Neutrophil (primary cell): ENCODE data around the gene ATXN7.

Experiments used
- H3K27ac ChIP-seq: fragments of 200-600 bp; sonication (generic); 2 replicates; pipeline ENCODE4 v1.5.1; 2016; ENCODE audit warnings: mild to moderate bottlenecking, moderate library complexity
- H3K27me3 ChIP-seq: fragments of 200-600 bp; sonication (generic); 2 replicates; pipeline ENCODE4 v1.6.0; 2016; ENCODE audit warnings: mild to moderate bottlenecking
- H3K36me3 ChIP-seq: fragments of 200-600 bp; sonication (generic); 2 replicates; pipeline ENCODE4 v1.5.1; 2017
- H3K4me1 ChIP-seq, 2 experiments: fragments of 200-600 bp in 1 of 2; sonication (generic) in 1 of 2; 1 replicate in 1 of 2; 2 replicates in 1 of 2; pipeline versions ENCODE4 v1.5.1 to v1.6.1; 2013 to 2016; ENCODE audit warnings: low read depth in 1 of 2, low read length in 1 of 2, mild to moderate bottlenecking in 1 of 2, moderate library complexity in 1 of 2; ENCODE audit not compliant: control insufficient read depth in 1 of 2, insufficient read depth in 1 of 2
- H3K4me3 ChIP-seq, 2 experiments: fragments of 200-600 bp in 1 of 2; sonication (generic) in 1 of 2; 1 replicate in 1 of 2; 2 replicates in 1 of 2; pipeline ENCODE4 v1.5.1; 2013 to 2016; ENCODE audit warnings: low read depth in 1 of 2, low read length in 1 of 2, mild to moderate bottlenecking in 1 of 2, moderate library complexity in 1 of 2
- H3K9me3 ChIP-seq: fragments of 200-600 bp; sonication (generic); 2 replicates; pipeline ENCODE4 v1.5.1; 2016
- TF ChIP-seq, protein P1 (sequence below): fragments of 200-600 bp; sonication (generic); IDR thresholded peaks from 2 replicates; pipeline ENCODE4 v1.5.1; 2016; ENCODE audit warnings: antibody characterized with exemption

ATXN7 gene

DNA sequence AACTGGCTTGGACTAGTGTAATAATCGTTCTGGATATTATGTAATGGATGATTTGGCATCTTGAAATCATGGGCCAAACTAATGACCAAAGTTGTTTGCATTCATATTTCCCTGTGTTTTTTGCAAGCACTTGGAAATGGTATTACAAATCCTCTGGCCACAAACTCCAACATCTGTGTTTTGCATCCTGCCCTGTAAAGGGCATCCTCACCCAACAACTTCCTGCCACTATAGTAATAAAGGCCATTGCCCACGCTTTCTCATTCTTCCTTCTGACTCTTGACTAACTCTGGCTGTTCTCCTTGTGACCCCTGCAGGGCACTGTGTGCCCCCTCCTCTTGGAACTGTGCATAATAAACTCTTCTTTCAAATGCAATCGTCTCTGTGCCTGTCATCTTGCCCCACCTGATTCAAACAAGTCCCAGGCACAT lies 185.0 kb downstream of the ATXN7 start:
- TF ChIP-seq, protein P1, sequence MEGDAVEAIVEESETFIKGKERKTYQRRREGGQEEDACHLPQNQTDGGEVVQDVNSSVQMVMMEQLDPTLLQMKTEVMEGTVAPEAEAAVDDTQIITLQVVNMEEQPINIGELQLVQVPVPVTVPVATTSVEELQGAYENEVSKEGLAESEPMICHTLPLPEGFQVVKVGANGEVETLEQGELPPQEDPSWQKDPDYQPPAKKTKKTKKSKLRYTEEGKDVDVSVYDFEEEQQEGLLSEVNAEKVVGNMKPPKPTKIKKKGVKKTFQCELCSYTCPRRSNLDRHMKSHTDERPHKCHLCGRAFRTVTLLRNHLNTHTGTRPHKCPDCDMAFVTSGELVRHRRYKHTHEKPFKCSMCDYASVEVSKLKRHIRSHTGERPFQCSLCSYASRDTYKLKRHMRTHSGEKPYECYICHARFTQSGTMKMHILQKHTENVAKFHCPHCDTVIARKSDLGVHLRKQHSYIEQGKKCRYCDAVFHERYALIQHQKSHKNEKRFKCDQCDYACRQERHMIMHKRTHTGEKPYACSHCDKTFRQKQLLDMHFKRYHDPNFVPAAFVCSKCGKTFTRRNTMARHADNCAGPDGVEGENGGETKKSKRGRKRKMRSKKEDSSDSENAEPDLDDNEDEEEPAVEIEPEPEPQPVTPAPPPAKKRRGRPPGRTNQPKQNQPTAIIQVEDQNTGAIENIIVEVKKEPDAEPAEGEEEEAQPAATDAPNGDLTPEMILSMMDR: no peak
- no peaks in the 10 kb centered on the region for H3K36me3 ChIP-seq
- peak overlapping the region; percentile 72 for H3K27ac ChIP-seq
- H3K4me3 ChIP-seq: peak overlapping the region in 1 of 2 experiments; percentile 9
- no peaks in the 10 kb centered on the region for H3K9me3 ChIP-seq
- peaks cover 33 to 46% of the 10 kb centered on the region in 2 experiments for H3K4me1 ChIP-seq
- H3K27me3 ChIP-seq: no peaks in the 10 kb centered on the region

GRCh38 chr3:64049136-64049535 lies 185.5 kb downstream of the ATXN7 start:
- H3K27me3 ChIP-seq: no peaks in the 10 kb centered on the region
- H3K9me3 ChIP-seq: no peaks in the 10 kb centered on the region
- H3K4me3 ChIP-seq: no peak overlapping the region
- H3K4me1 ChIP-seq: peaks cover 33 to 46% of the 10 kb centered on the region in 2 experiments
- H3K36me3 ChIP-seq: no peaks in the 10 kb centered on the region
- peak overlapping the region; percentile 72 for H3K27ac ChIP-seq
- TF ChIP-seq, protein P1: no peak

GRCh38 chr3:64049832-64050231 lies 186.2 kb downstream of the ATXN7 start:
- Histone ChIP-seq H3K4me3 (no peak overlapping the region), H3K27ac (no peak overlapping the region), H3K4me1 (peaks cover 33 to 46% of the 10 kb centered on the region in 2 experiments), H3K9me3 (no peaks in the 10 kb centered on the region), H3K27me3 (no peaks in the 10 kb centered on the region), H3K36me3 (no peaks in the 10 kb centered on the region)
- TF ChIP-seq, protein P1: no peak
